IMR-90 (cell line): ENCODE measurements around the gene TFAP2E. TPM values are rescaled to one million over a fixed set of nuclear protein-coding genes. Genes with fewer than 3 reads are reported as not detected.
"Not testable (repeated sequence)": the region's sequence is repeated elsewhere in the genome, so short reads cannot be mapped to it uniquely, and the experiment has no call there.

ENCODE experiments used
- ATAC-seq: fragments of 200-7000 bp; cut with Tn5 transposase; 2 replicates; pipeline ENCODE4 v1.9.1; 2020; ENCODE audit warnings: low read depth, mild to moderate bottlenecking, moderate library complexity
- BruUV-seq: library from RNA; stranded (reverse); fragments of 400-500 nt; replicated peaks from 2 replicates; lab custom pipeline; 2021; lab: Mats Ljungman, UMichigan
- CTCF ChIA-PET: fragments of 300-600 bp; formaldehyde crosslinking; extraction: SDS; loops from one replicate; lab custom pipeline; 2021; ENCODE audit warnings: antibody characterized with exemption; lab: Yijun Ruan, JAX
- POLR2A ChIA-PET: fragments of 300-600 bp; sonication (Branson Sonifier 250); formaldehyde crosslinking; loops from one replicate; lab custom pipeline; 2022; ENCODE audit warnings: antibody characterized with exemption; ENCODE audit not compliant: unreplicated experiment; lab: Charles Lee
- DNase-seq: peaks from one replicate; pipeline ENCODE4 v3.0.0; 2013
- H2AFZ ChIP-seq: replicated peaks from 2 replicates; pipeline ENCODE3; 2013; ENCODE audit warnings: low read length, mild to moderate bottlenecking; ENCODE audit not compliant: poor library complexity
- H2AK5ac ChIP-seq: 2 replicates; pipeline ENCODE4 v1.6.1; 2013; ENCODE audit warnings: low read depth, low read length, inconsistent platforms
- H2AK9ac ChIP-seq: replicated peaks from 2 replicates; pipeline ENCODE3; 2013; ENCODE audit warnings: mild to moderate bottlenecking, low read depth, low read length, moderate library complexity; ENCODE audit not compliant: poor library complexity
- H2BK120ac ChIP-seq: 2 replicates; pipeline ENCODE4 v1.6.1; 2013; ENCODE audit warnings: low read depth, low read length, inconsistent platforms
- H2BK15ac ChIP-seq: 3 replicates; pipeline ENCODE4 v1.6.1; 2013; ENCODE audit warnings: low read depth, low read length, inconsistent platforms
- H2BK20ac ChIP-seq: 2 replicates; pipeline ENCODE4 v1.6.1; 2013; ENCODE audit warnings: low read depth, mild to moderate bottlenecking, inconsistent platforms, low read length, moderate library complexity
- H2BK5ac ChIP-seq: 2 replicates; pipeline ENCODE4 v1.6.1; 2013; ENCODE audit warnings: mild to moderate bottlenecking, low read depth, low read length, inconsistent platforms; ENCODE audit not compliant: poor library complexity, severe bottlenecking
- H3K14ac ChIP-seq: replicated peaks from 2 replicates; pipeline ENCODE4 v1.6.1; 2013; ENCODE audit warnings: low read depth, low read length, inconsistent platforms
- H3K18ac ChIP-seq: 2 replicates; pipeline ENCODE4 v1.6.1; 2013; ENCODE audit warnings: low read depth, low read length, control low read depth
- H3K23ac ChIP-seq: 2 replicates; pipeline ENCODE4 v1.6.1; 2013; ENCODE audit warnings: low read depth, low read length, inconsistent platforms
- H3K27ac ChIP-seq: 2 replicates; pipeline ENCODE4 v1.5.1; 2013; ENCODE audit warnings: mild to moderate bottlenecking, control low read depth, low read length; ENCODE audit not compliant: insufficient read depth
- H3K27me3 ChIP-seq: 2 replicates; pipeline ENCODE4 v1.6.1; 2013; ENCODE audit warnings: low read length; ENCODE audit not compliant: control insufficient read depth, insufficient read depth
- H3K36me3 ChIP-seq: 2 replicates; pipeline ENCODE4 v1.6.1; 2013; ENCODE audit warnings: low read length, mixed read lengths; ENCODE audit not compliant: control insufficient read depth, insufficient read depth
- H3K4ac ChIP-seq: 2 replicates; pipeline ENCODE4 v1.6.1; 2013; ENCODE audit warnings: low read depth, low read length, inconsistent platforms
- H3K4me1 ChIP-seq: 2 replicates; pipeline ENCODE4 v1.6.1; 2013; ENCODE audit warnings: low read length, mixed read lengths; ENCODE audit not compliant: control insufficient read depth, insufficient read depth
- H3K4me2 ChIP-seq: 2 replicates; pipeline ENCODE4 v1.6.1; 2013; ENCODE audit warnings: low read depth, mild to moderate bottlenecking, control low read depth, low read length, moderate library complexity
- H3K4me3 ChIP-seq: 2 replicates; pipeline ENCODE4 v1.5.1; 2013; ENCODE audit warnings: low read depth, mild to moderate bottlenecking, control low read depth, low read length, moderate library complexity; ENCODE audit not compliant: insufficient read depth
- H3K56ac ChIP-seq: 2 replicates; pipeline ENCODE4 v1.6.1; 2013; ENCODE audit warnings: low read length, inconsistent platforms; ENCODE audit not compliant: insufficient read depth; ENCODE audit errors: extremely low read depth
- H3K79me1 ChIP-seq, 2 experiments: 2 replicates each; pipeline ENCODE4 v1.6.1; 2013; ENCODE audit warnings: low read length in 2 of 2, inconsistent platforms in 1 of 2, low read depth in 1 of 2
- H3K9ac ChIP-seq: 2 replicates; pipeline ENCODE4 v1.6.1; 2013; ENCODE audit warnings: low read depth, low read length, control low read depth
- H3K9me1 ChIP-seq: 2 replicates; pipeline ENCODE4 v1.6.1; 2013; ENCODE audit warnings: low read length, inconsistent platforms; ENCODE audit not compliant: insufficient read depth
- H3K9me3 ChIP-seq: 2 replicates; pipeline ENCODE4 v1.6.1; 2013; ENCODE audit warnings: low read length; ENCODE audit not compliant: control insufficient read depth, insufficient read depth
- H4K20me1 ChIP-seq: 2 replicates; pipeline ENCODE4 v1.6.1; 2013; ENCODE audit warnings: low read length, inconsistent platforms; ENCODE audit not compliant: insufficient read depth
- H4K5ac ChIP-seq: 2 replicates; pipeline ENCODE4 v1.6.1; 2013; ENCODE audit warnings: mild to moderate bottlenecking, low read depth, low read length, control low read depth
- H4K8ac ChIP-seq, 2 experiments: 2 replicates each; pipeline ENCODE4 v1.6.1; 2013; ENCODE audit warnings: low read depth in 2 of 2, low read length in 2 of 2, control low read depth in 1 of 2, inconsistent platforms in 1 of 2
- H4K91ac ChIP-seq: 2 replicates; pipeline ENCODE4 v1.6.1; 2013; ENCODE audit warnings: low read depth, low read length, inconsistent platforms; ENCODE audit not compliant: insufficient read depth
- CEBPB ChIP-seq: IDR thresholded peaks from 2 replicates; pipeline ENCODE4 v1.6.1; 2012; ENCODE audit warnings: low read depth, low read length, improper control_type of control experiment
- MAFK ChIP-seq: IDR thresholded peaks from 2 replicates; pipeline ENCODE4 v1.6.1; 2012; ENCODE audit warnings: low read depth, low read length, improper control_type of control experiment
- WGBS, 2 experiments: methylation state at CpG; one replicate each; pipeline versions ENCODE4 v1.1.5 to v1.1.7; 2013; ENCODE audit warnings: missing lambda C conversion rate in 2 of 2; ENCODE audit not compliant: insufficient read length in 1 of 2; ENCODE audit errors: extremely low coverage in 2 of 2; 5-methylcytosine and 5-hydroxymethylcytosine counted together
- dilution Hi-C: fragments of 300-500 bp; cut with HindIII; formaldehyde crosslinking; loops from one replicate; pipeline ENCODE4 v1.14.3; 2018; ENCODE audit warnings: low sequenced_read_pairs; ENCODE audit not compliant: unreplicated experiment
- in situ Hi-C: fragments of 300-500 bp; cut with MboI; formaldehyde crosslinking; loops from 3 replicates; pipeline ENCODE4 v1.14.3; 2019; ENCODE audit warnings: low sequenced_read_pairs, inconsistent platforms, mixed read lengths
- intact Hi-C: fragments of 100-400 bp; cut with micrococcal nuclease; formaldehyde crosslinking; loops from 2 replicates; pipeline ENCODE4 v1.10.0; 2022
- polyA plus RNA-seq, 3 experiments: library from polyadenylated mRNA; depleted of rRNA; stranded (reverse); fragments of >200 nt; gene quantifications; 2 replicates each; pipeline ENCODE4 v1.2.3, GENCODE V29; 2012; ENCODE audit warnings: low replicate concordance in 1 of 3
- total RNA-seq: library from RNA; depleted of rRNA; stranded (reverse); fragments of >200 nt; gene quantifications from 2 replicates; pipeline ENCODE4 v1.2.3, GENCODE V29; 2012
- TF ChIP-seq, protein P1 (sequence below): conservative IDR thresholded peaks from 2 replicates; pipeline ENCODE4 v1.5.1; 2012; ENCODE audit warnings: mild to moderate bottlenecking, low read depth, low read length, improper control_type of control experiment

TFAP2E gene
- total and polyA plus RNA-seq, 2 of the 4 experiments (the other 2 are of a cell fraction) = under 0.01 to 0.19 TPM

DNA sequence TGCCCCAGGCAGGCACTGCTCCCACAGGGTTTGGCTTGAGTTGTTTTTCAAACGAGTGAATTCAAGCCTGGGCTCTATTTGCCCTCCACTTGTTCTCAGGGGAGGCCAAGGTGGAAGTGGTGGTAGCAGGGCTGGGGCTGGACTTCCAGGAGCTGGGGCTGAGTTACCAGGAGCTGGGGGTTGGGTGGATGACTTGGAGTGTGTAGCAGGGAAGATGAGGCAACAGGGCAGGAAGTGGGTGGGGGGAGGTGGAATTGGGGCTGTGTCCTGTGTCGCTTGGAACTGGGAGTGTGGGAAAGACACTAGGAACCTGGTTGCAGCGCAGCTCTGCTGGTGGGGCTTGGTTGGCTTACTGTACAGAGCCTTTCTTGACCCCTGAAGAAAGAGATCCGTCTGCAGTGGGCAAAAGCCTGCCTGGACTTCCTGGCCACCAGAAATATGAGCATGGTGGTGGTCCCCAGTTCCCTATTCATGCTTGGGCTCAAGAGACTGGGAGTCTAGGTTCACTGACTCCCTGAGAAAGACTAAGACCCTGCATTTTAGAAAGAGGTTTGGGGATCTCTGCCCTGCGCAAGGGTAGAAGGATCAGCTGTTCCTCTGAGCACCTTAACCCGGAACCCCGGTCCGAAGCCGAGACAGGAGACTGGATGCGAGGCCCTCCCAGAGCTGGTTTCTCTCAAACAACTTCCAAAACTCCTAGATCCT lies 3.1 kb downstream of the TFAP2E start:
- 63% methylated on average over 8 of the region's 10 CpGs; no CpG with 5 or more reads in 1 of the 2 experiments for WGBS, 2 experiments
- no peak overlapping the region for H3K27ac ChIP-seq
- in situ Hi-C loops = no loop called here

DNA sequence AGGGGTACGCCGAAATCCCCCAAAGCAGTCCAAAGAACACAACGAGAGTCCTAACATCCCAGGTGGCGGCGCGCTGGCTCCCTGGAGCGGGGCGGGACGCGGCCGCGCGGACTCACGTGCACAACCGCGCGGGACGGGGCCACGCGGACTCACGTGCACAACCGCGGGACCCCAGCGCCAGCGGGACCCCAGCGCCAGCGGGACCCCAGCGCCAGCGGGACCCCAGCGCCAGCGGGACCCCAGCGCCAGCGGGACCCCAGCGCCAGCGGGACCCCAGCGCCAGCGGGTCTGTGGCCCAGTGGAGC lies 3.6 kb downstream of the TFAP2E start:
- H4K20me1 ChIP-seq, H2AK5ac ChIP-seq, H3K4me2 ChIP-seq, DNase-seq, H3K18ac ChIP-seq, H3K9me3 ChIP-seq, H2BK20ac ChIP-seq, H3K56ac ChIP-seq, in situ Hi-C loops, H3K4ac ChIP-seq, H3K4me1 ChIP-seq, H3K36me3 ChIP-seq, CTCF ChIA-PET, H2BK5ac ChIP-seq, H3K79me1 ChIP-seq, H3K27ac ChIP-seq, dilution Hi-C loops, intact Hi-C loops, POLR2A ChIA-PET, H3K14ac ChIP-seq, H4K5ac ChIP-seq, BruUV-seq, H3K9me1 ChIP-seq, H4K8ac ChIP-seq, H3K4me3 ChIP-seq, H3K9ac ChIP-seq, H2BK120ac ChIP-seq, H2BK15ac ChIP-seq, H4K91ac ChIP-seq, H2AK9ac ChIP-seq, H3K23ac ChIP-seq, ATAC-seq: not testable (repeated sequence)
- 21% methylated on average over 5 of the region's 37 CpGs; no CpG with 5 or more reads in 1 of the 2 experiments for WGBS, 2 experiments
- Histone ChIP-seq H2AFZ (peak overlapping the region; percentile 16), H3K27me3 (peaks cover 51% of the 10 kb centered on the region)

More for the DNA sequence above, 3.1 kb downstream of the TFAP2E start:
- TF ChIP-seq CEBPB (peak; percentile 54; the same call in 1 of the 2 replicates), MAFK (no peak)
- TF ChIP-seq, protein P1, sequence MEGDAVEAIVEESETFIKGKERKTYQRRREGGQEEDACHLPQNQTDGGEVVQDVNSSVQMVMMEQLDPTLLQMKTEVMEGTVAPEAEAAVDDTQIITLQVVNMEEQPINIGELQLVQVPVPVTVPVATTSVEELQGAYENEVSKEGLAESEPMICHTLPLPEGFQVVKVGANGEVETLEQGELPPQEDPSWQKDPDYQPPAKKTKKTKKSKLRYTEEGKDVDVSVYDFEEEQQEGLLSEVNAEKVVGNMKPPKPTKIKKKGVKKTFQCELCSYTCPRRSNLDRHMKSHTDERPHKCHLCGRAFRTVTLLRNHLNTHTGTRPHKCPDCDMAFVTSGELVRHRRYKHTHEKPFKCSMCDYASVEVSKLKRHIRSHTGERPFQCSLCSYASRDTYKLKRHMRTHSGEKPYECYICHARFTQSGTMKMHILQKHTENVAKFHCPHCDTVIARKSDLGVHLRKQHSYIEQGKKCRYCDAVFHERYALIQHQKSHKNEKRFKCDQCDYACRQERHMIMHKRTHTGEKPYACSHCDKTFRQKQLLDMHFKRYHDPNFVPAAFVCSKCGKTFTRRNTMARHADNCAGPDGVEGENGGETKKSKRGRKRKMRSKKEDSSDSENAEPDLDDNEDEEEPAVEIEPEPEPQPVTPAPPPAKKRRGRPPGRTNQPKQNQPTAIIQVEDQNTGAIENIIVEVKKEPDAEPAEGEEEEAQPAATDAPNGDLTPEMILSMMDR = no peak
- H3K23ac ChIP-seq = no peak overlapping the region
- no peaks in the 10 kb centered on the region for H4K20me1 ChIP-seq
- H3K9me3 ChIP-seq = no peaks in the 10 kb centered on the region
- ChIA-PET CTCF (interaction anchor here (0.8 kb wide), 1 partner anchor 139 kb away, joined by 3 read pairs; no protein-coding TSS in a partner anchor), POLR2A (no interaction called here)
- H3K27me3 ChIP-seq = peaks cover 51% of the 10 kb centered on the region
- H3K56ac ChIP-seq = no peak overlapping the region
- intact Hi-C loops (no loop called here), dilution Hi-C loops (no loop called here)
- no peak overlapping the region for H4K5ac ChIP-seq
- no peaks in the 10 kb centered on the region for H3K9me1 ChIP-seq
- H3K9ac ChIP-seq = no peak overlapping the region
- ATAC-seq = no peak
- H3K79me1 ChIP-seq = no peaks in the 10 kb centered on the region
- no peak overlapping the region for H2BK15ac ChIP-seq
- no peak overlapping the region for H2BK120ac ChIP-seq
- no peak overlapping the region for H2AFZ ChIP-seq
- H3K36me3 ChIP-seq = no peaks in the 10 kb centered on the region
- no peak overlapping the region for H3K18ac ChIP-seq
- no peak overlapping the region for H2BK5ac ChIP-seq
- no peak overlapping the region for H4K8ac ChIP-seq
- H4K91ac ChIP-seq = no peak overlapping the region
- peak overlapping the region; percentile 9 for H2AK9ac ChIP-seq
- H3K4me1 ChIP-seq = peaks cover 1% of the 10 kb centered on the region; the same call in 1 of the 2 replicates
- H3K4ac ChIP-seq = no peak overlapping the region
- H2BK20ac ChIP-seq = no peak overlapping the region
- no peak overlapping the region for H3K4me3 ChIP-seq
- no peak overlapping the region for H3K14ac ChIP-seq
- no peak overlapping the region for H2AK5ac ChIP-seq
- BruUV-seq = no TSS peak
- peak; percentile 26 for DNase-seq
- H3K4me2 ChIP-seq = no peak overlapping the region
